Activated CD4-positive, alpha-beta T cell treated with anti-CD3 and anti-CD28 coated beads for 4 hours (primary cell): ENCODE measurements around the gene CTNND1.
"Not testable (repeated sequence)": the region's sequence is repeated elsewhere in the genome, so short reads cannot be mapped to it uniquely, and the experiment has no call there.

Experiments
- DNase-seq, 2 donors: peaks; one replicate each; pipeline ENCODE4 v3.0.0-alpha.2; 2020

The CTNND1 gene

DNA sequence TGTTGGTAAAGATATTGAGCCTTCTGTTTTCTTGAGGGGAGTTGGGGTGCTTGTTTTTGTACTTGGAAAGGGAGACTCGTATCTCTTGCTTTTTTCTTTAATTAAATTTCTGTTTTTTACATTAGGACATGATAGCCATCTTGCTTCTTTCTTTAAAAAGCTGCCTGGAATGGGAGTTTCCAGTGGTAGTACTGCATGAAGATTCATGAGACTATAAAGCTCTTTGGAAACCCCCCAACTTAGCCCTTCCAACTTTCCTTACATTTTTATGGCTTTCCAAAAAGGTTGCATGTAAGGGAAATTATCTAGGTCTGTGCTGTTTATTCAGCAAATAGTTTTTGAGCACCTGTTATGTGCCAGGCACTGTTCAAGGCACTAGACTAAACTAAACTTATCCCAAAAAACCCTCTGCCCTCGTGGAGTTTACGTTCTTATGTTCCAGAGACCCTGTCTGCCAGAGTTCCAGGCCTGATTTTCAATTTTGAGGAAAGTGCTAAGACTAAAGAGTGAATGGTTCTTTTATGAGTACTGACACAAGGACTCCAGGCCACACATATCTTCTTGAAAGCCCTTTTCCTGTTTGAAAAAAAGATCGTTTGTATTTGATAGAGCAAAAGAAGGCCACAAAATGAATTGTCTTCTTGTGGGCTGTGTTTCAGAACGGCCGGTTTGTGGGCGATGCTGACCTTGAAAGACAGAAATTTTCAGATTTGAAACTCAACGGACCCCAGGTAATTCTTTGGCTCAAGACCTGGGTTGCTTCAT is 31.9 kb downstream of the CTNND1 start:
- DNase-seq = no peak

DNA sequence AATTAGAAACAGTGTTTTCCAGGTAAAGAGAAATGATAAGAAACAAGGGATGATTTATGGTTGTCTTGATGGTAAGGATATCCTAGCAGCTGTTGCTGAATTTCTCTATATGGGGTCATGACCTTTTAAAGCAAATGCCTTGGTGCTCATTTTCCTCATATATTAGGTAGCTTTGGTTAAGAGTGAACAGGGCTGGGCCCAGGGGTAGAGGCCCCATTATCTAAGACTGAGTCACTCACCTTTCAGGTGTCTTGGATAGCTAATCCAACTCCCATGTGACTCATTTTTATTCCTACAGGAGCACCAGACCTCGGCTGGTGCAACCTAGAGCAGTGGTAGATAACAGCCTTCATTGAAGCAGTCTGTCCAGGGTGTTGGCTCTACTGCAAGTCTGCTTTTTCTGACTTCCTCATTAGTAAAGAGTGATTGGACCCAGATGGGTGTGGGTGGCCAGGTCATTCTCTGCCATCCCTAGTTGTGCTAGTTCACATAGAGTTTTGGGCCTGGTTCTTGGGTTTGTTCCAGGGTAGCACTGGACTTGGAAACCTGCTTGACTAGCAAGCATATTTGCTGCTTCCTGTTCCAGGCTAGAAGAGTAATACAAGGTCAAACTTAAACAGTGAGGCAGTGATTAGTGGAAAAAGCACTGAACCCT is 37.4 kb downstream of the CTNND1 start:
- DNase-seq = no peak

DNA sequence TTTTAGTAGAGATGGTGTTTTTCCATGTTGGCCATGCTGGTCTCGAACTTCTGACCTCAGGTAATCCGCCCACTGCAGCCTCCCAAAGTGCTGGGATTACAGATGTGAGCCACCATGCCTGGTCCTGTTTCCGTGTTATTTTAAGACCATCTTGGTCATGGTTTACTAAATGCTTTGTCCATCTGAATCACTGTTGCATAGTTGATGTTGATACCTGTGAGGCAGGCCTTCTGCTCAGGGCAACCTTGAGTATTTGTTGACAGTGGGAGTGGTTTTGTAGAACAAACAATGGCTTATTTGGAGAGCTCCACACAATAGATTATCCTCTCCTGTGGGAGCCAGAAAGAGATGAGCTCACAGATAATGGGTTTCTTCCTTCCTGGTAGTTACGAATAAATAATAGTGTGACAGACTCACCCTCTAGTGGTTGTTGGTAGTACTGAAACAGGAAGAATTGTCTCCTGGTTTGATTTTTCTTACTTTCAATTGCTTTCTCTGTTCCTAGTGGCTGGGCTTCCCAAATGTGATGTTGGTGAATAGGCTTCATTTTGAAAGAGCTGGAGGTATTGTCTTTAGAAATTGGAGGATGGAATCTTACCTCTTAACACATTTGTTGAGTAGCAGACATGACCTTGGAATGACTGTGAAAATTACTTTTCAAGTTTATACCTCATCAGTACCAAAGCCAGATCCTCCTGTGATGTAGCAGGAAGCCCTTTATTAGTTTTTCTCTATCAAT is 39.0 kb downstream of the CTNND1 start:
- DNase-seq = peak; percentile 9 to 13

GRCh38 chr11:57801183-57801485 is 39.5 kb downstream of the CTNND1 start:
- no peak for DNase-seq

- DNase-seq = no peak
These were observed 40.8 kb downstream of the CTNND1 start for GRCh38 chr11:57802411-57802810.

- no peak for DNase-seq
These were observed 42.9 kb downstream of the CTNND1 start for GRCh38 chr11:57804466-57804865.

GRCh38 chr11:57805780-57806179 is 44.2 kb downstream of the CTNND1 start:
- no peak for DNase-seq

- DNase-seq = no peak
These were observed 51.0 kb downstream of the CTNND1 start for GRCh38 chr11:57812634-57813033.

DNA sequence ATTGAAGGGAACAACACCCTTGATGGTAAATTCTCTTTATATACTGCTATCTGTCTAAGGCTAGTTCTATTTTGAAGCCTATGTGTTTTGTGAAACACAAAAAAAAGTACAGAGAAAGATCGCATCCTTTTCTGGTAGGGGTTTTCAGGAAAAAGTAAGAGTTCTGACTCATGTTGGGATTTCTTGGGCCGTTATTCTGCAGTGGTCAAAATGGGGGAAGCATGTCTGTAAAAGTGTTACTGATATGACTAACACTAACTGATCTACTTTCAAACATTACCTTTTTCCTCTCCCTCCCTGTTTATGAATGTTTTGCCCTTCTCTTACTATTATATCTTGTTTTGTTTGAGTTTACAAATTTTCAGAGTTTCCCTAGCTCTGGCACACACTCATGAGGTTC is 53.9 kb downstream of the CTNND1 start:
- no peak for DNase-seq

DNA sequence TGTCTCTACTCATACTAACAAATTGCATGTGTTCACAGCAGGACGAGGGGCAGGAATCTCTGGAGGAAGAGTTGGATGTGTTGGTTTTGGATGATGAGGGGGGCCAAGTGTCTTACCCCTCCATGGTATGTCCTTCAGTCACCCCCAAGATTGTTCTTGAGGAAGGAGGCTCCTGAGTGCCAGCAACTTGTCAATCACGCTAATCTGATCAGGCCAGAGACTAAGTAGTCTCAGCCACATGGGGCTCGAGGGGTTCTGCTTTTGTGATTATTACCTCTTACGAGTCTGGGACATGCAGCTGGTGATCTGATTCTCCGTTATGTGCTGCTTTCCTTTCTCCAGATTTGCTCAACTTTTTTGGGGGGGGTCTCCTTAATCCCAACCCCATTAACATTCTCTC is 54.3 kb downstream of the CTNND1 start:
- no peak for DNase-seq

- no peak for DNase-seq
These were observed 57.2 kb downstream of the CTNND1 start for GRCh38 chr11:57818812-57819211.

DNA sequence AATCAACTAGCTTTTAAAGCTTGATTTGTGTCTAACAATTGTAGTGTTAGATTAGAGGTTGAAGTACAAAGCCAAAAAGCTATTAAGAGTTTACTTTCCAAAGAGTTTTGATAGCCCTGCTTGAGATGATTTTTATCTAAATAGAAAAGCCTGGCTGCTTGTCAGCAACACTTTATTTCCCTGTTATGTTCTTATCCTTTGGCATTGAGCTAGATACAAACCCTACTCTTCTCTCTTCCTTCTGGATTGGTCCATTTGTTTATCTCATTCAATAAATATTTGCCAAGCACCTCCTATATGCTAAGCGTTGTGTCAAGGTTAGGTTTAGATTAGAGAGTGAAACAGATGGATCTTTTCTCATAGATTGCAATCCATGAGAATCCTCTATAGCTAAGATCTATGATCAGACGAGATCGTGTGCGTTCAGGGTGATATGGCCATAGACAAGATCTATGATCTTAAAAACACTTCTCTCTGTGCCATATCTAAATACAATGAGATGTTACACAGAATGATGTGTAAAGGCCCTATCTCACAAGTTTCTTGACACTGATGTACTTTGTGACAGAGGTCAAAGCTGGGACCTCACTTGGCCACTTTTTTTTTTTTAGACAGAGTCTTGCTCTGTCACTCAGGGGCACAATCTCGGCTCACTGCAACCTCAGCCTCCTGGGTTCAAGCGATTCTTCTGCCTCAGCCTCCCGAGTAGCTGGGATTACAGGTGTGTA is 57.8 kb downstream of the CTNND1 start:
- DNase-seq = no peak

DNA sequence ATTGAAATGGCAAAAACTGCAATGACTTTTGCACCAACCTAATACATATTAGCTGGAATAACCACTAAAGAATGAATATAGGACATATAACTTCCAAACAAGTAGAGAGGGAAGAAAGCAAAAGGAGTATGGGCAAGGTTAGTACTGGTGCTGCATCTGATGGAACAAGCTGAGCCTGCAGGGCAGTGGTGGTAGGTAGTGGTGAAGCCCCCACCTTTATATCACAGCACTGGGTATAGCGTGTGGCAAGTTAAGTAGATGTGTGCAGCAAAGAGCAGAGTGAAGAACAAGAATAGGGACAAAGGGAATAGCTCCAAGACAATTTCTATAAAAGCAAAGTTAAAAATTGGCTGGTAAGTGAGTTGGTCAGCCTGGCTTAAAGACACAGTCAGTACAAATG is 62.3 kb downstream of the CTNND1 start:
- no peak for DNase-seq

GRCh38 chr11:57834852-57835251 is 73.2 kb downstream of the CTNND1 start:
- no peak for DNase-seq

DNA sequence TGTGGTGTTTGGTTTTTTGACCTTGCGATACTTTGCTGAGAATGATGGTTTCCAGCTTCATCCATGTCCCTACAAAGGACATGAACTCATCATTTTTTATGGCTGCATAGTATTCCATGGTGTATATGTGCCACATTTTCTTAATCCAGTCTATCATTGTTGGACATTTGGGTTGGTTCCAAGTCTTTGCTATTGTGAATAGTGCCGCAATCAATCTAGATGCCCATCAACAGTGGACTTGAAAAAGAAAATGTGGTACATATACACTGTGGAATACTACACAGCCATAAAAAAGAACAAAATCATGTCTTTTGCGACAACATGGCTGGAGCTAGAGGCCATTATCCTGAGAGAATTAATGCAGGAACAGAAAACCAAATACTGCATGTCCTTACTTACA is 77.0 kb downstream of the CTNND1 start:
- DNase-seq = not testable (repeated sequence)

- DNase-seq = no peak
These were observed 81.3 kb downstream of the CTNND1 start for GRCh38 chr11:57842873-57843272.

GRCh38 chr11:57867966-57868365 is 106.4 kb downstream of the CTNND1 start:
- no peak for DNase-seq

DNA sequence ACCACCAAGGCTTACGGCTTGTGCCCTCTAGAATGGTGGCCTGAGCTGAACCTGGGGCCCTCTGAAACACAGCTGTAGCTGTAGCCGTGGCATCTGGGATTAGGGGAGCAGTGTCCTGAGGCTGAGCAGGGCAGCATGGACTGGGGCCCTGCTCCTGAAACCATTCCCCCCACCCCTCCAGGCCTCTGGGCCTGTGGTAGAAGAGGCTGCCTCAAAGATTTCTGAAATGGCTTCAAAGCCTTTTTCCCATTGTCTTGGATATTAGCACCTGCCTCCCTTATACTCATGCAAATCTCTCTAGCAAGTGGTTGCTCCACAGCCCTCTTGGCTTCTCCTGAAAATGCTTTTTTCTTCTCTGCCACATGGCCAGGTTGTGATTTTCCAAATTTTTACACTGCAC is 106.9 kb downstream of the CTNND1 start:
- DNase-seq = no peak
